Mesothelial cell of epicardium (in vitro differentiated cells): ENCODE results near the gene ABCA3. TPM values are rescaled to one million over a fixed set of nuclear protein-coding genes. Genes with fewer than 3 reads are reported as not detected.

Source experiments
- DNase-seq, 2 experiments: peaks; one replicate each; pipeline ENCODE4 v3.0.0; 2021; ENCODE audit warnings: low spot score in 2 of 2; ENCODE audit not compliant: unreplicated experiment in 2 of 2
- H3K27ac Mint-ChIP-seq: 2 replicates; pipeline ENCODE4 v1.8.0; 2021; ENCODE audit warnings: mixed read lengths
- H3K27me3 Mint-ChIP-seq: 2 replicates; pipeline ENCODE4 v1.8.0; 2021; ENCODE audit warnings: low read depth, mixed read lengths
- H3K36me3 Mint-ChIP-seq: 2 replicates; pipeline ENCODE4 v1.8.0; 2021; ENCODE audit warnings: mixed read lengths
- H3K4me1 Mint-ChIP-seq: 2 replicates; pipeline ENCODE4 v1.8.0; 2021; ENCODE audit warnings: mixed read lengths
- H3K4me3 Mint-ChIP-seq: 2 replicates; pipeline ENCODE4 v1.8.0; 2021; ENCODE audit warnings: mild to moderate bottlenecking, moderate library complexity, mixed read lengths
- H3K9me3 Mint-ChIP-seq: 2 replicates; pipeline ENCODE4 v1.8.0; 2021; ENCODE audit warnings: mixed read lengths
- total RNA-seq: library from RNA; stranded (reverse); gene quantifications from 3 replicates; pipeline ENCODE4 v1.2.1, GENCODE V29; 2021
- TF ChIP-seq, protein P1 (sequence below): fragments of 200-600 bp; sonication (generic); IDR thresholded peaks from one replicate; pipeline ENCODE4 v1.5.0; 2021; ENCODE audit warnings: antibody characterized with exemption; ENCODE audit not compliant: unreplicated experiment

The ABCA3 gene
- total RNA-seq, 1 donor from 2014 or later: 3.5 TPM

GRCh38 chr16:2286550-2286949 lies 54.0 kb downstream of the ABCA3 start:
- Mint-ChIP-seq H3K27me3 (peaks cover 4% of the 10 kb centered on the region), H3K36me3 (no peaks in the 10 kb centered on the region), H3K4me3 (no peak overlapping the region), H3K9me3 (no peaks in the 10 kb centered on the region), H3K27ac (no peak overlapping the region), H3K4me1 (no peaks in the 10 kb centered on the region)
- no peak for DNase-seq
- TF ChIP-seq, protein P1, sequence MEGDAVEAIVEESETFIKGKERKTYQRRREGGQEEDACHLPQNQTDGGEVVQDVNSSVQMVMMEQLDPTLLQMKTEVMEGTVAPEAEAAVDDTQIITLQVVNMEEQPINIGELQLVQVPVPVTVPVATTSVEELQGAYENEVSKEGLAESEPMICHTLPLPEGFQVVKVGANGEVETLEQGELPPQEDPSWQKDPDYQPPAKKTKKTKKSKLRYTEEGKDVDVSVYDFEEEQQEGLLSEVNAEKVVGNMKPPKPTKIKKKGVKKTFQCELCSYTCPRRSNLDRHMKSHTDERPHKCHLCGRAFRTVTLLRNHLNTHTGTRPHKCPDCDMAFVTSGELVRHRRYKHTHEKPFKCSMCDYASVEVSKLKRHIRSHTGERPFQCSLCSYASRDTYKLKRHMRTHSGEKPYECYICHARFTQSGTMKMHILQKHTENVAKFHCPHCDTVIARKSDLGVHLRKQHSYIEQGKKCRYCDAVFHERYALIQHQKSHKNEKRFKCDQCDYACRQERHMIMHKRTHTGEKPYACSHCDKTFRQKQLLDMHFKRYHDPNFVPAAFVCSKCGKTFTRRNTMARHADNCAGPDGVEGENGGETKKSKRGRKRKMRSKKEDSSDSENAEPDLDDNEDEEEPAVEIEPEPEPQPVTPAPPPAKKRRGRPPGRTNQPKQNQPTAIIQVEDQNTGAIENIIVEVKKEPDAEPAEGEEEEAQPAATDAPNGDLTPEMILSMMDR: no peak

GRCh38 chr16:2285731-2286191 lies 54.8 kb downstream of the ABCA3 start:
- H3K4me3 Mint-ChIP-seq: no peak overlapping the region
- H3K27me3 Mint-ChIP-seq: peaks cover 11% of the 10 kb centered on the region
- H3K27ac Mint-ChIP-seq: no peak overlapping the region
- H3K36me3 Mint-ChIP-seq: no peaks in the 10 kb centered on the region
- no peaks in the 10 kb centered on the region for H3K9me3 Mint-ChIP-seq
- TF ChIP-seq, protein P1: no peak
- H3K4me1 Mint-ChIP-seq: no peaks in the 10 kb centered on the region
- no peak for DNase-seq

GRCh38 chr16:2284797-2285576 lies 55.5 kb downstream of the ABCA3 start:
- H3K36me3 Mint-ChIP-seq: no peaks in the 10 kb centered on the region
- H3K9me3 Mint-ChIP-seq: no peaks in the 10 kb centered on the region
- no peak overlapping the region for H3K4me3 Mint-ChIP-seq
- peaks cover 18% of the 10 kb centered on the region for H3K27me3 Mint-ChIP-seq
- no peak for DNase-seq
- no peak overlapping the region for H3K27ac Mint-ChIP-seq
- TF ChIP-seq, protein P1: no peak
- H3K4me1 Mint-ChIP-seq: no peaks in the 10 kb centered on the region

DNA sequence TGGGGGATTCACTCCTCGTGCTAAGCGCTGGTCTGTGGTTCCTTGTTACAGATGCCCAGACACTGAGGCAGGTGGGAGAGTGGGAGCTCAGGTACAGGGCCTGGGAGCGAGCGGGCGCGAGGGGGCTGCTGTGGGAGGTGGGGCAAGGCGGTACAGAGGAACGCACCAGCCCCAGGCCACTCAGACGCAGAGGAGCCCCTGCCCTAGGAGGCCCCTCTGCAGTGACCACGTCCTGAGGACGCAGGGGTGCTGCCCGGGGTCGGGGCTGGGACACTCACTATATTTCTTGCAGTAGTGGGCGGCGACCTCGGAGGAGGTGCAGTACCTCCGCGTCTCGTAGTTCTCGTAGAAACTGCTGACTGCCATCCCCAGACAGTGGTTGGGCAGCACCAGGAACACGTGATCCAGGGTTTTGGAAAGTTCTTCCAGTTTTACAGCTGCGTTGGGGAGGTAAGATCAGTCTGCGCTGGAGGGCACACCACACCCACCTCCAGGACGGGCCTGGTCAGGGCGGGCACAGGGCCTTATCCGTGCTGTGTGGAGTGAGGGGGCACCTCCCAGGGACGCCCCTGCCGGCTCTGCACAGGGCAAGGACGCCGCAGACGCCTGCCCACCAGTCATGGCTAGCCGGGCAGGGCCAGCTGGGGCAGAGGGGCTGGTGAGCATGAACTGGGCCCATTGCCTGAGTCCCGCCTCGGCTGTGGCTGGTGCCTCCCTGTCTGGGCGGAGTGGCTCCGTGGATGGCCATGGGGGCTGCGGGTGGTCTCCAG lies 56.3 kb downstream of the ABCA3 start:
- H3K27me3 Mint-ChIP-seq: peaks cover 26% of the 10 kb centered on the region
- no peaks in the 10 kb centered on the region for H3K4me1 Mint-ChIP-seq
- no peaks in the 10 kb centered on the region for H3K36me3 Mint-ChIP-seq
- no peaks in the 10 kb centered on the region for H3K9me3 Mint-ChIP-seq
- TF ChIP-seq, protein P1: no peak
- no peak overlapping the region for H3K4me3 Mint-ChIP-seq
- no peak overlapping the region for H3K27ac Mint-ChIP-seq
- no peak for DNase-seq

DNA sequence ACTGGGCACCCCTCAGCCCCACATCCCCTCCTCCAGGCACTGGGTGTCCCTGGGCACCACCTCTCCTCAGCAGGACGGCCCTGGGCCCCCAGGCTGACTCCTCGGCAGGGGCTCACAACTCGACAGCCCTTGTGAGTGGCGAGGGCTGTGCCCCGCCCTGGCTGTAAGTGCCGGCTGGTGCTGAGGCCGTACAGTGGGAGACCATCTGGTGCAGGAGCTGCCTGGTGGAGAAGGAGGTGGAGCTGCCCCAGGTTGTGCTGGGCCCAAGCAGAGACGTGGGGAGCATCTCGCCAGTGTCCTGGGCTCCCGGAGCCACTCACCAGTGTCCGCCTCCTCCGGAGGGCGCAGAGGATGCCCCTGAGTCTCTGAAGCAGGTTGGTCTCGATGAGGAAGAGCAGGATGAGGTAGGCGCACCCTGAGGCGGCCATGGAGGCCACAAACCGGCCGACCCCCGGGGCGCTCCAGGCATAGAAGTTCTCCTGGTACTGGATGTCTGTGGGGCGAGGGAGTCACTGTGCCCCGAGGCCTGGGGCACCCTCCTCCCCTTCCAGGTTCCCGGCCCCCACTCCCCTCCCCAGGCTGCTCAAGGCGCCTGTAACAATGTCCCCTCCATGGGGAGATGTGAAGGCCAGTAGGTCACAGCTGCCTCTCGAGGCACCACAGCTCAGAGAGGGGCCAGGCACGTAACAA lies 57.5 kb downstream of the ABCA3 start:
- Mint-ChIP-seq H3K27me3 (peaks cover 28% of the 10 kb centered on the region), H3K36me3 (no peaks in the 10 kb centered on the region), H3K9me3 (no peaks in the 10 kb centered on the region), H3K4me3 (no peak overlapping the region), H3K4me1 (no peaks in the 10 kb centered on the region), H3K27ac (no peak overlapping the region)
- TF ChIP-seq, protein P1: no peak
- DNase-seq: no peak
